Lower lobe of right lung (tissue), 2 donors: Measurements from ENCODE around the gene NADSYN1. TPM values are rescaled to one million over a fixed set of nuclear protein-coding genes. Genes with fewer than 3 reads are reported as not detected.
"Not testable (repeated sequence)": the region's sequence is repeated elsewhere in the genome, so short reads cannot be mapped to it uniquely, and the experiment has no call there.

ENCODE experiments used
- ATAC-seq, 2 donors: fragments of 200-7000 bp; cut with Tn5 transposase; one replicate each; pipeline ENCODE4 v1.9.1; 2020 to 2022; ENCODE audit warnings: mild to moderate bottlenecking in 2 of 2, moderate library complexity in 2 of 2
- DNase-seq: peaks from one replicate; pipeline ENCODE4 v3.0.0-alpha.2; 2020
- H3K27ac ChIP-seq: fragments of 200-600 bp; one replicate; pipeline ENCODE4 v1.8.0; 2022
- H3K27me3 ChIP-seq: fragments of 200-600 bp; one replicate; pipeline ENCODE4 v1.8.0; 2022; ENCODE audit warnings: low read depth
- H3K36me3 ChIP-seq: fragments of 200-600 bp; one replicate; pipeline ENCODE4 v1.8.0; 2022; ENCODE audit warnings: mild to moderate bottlenecking
- H3K4me1 ChIP-seq: fragments of 200-600 bp; one replicate; pipeline ENCODE4 v1.8.0; 2022
- H3K4me3 ChIP-seq: fragments of 200-600 bp; one replicate; pipeline ENCODE4 v1.8.0; 2022; ENCODE audit warnings: mild to moderate bottlenecking
- H3K9me3 ChIP-seq: fragments of 200-600 bp; one replicate; pipeline ENCODE4 v1.8.0; 2022
- intact Hi-C: fragments of 100-400 bp; cut with DNase I; formaldehyde crosslinking; loops from one replicate; pipeline ENCODE4 v1.11.0; 2022
- total RNA-seq: library from RNA; stranded (reverse); fragmentation: NEBNext Ultra II Directional; extraction: Animal tissue kit (Norgen Biotek cat#: 25700); gene quantifications from one replicate; pipeline ENCODE4 v1.2.1, GENCODE V29; 2021
- TF ChIP-seq, protein P1 (sequence below): fragments of 200-600 bp; IDR thresholded peaks from one replicate; pipeline ENCODE4 v1.8.0; 2022; ENCODE audit warnings: antibody characterized with exemption, mild to moderate bottlenecking
- donor health status: DM: no; HTN: yes; CAD: no; lungs with severe emphysema.

NADSYN1 gene
- total RNA-seq, 1 donor from 2014 or later = 95.0 TPM

DNA sequence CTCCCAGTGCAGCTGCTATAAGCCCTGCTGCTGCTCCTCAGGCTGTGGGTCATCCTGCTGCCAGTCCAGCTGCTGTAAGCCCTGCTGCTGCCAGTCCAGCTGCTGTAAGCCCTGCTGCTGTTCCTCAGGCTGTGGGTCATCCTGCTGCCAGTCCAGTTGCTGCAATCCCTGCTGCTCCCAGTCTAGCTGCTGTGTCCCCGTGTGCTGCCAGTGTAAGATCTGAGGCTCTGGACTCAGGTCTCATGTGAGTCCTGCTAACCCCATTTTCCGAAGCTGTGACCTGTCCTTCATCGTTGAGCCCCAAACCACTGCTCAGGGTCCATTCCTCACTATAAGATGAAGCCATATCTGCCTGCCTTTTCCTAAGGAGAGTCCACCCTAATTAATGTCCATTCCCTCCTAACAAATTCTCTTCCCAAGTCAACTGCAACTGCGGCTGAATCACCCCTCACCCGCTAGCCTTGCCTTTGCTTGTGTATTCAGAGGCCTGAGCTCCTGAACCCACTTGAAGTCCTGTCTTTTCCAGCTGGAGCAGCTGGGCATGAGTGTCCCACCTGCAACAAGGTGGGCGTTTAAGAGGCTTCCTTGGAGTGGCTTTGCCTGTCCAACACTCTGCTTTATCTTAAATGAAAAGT lies 74.7 kb downstream of the NADSYN1 start:
- Histone ChIP-seq H3K9me3 (no peaks in the 10 kb centered on the region), H3K27ac (no peak overlapping the region), H3K27me3 (no peaks in the 10 kb centered on the region), H3K4me1 (no peaks in the 10 kb centered on the region), H3K36me3 (no peaks in the 10 kb centered on the region), H3K4me3 (no peak overlapping the region)
- ATAC-seq (no peak), DNase-seq (no peak)
- TF ChIP-seq, protein P1, sequence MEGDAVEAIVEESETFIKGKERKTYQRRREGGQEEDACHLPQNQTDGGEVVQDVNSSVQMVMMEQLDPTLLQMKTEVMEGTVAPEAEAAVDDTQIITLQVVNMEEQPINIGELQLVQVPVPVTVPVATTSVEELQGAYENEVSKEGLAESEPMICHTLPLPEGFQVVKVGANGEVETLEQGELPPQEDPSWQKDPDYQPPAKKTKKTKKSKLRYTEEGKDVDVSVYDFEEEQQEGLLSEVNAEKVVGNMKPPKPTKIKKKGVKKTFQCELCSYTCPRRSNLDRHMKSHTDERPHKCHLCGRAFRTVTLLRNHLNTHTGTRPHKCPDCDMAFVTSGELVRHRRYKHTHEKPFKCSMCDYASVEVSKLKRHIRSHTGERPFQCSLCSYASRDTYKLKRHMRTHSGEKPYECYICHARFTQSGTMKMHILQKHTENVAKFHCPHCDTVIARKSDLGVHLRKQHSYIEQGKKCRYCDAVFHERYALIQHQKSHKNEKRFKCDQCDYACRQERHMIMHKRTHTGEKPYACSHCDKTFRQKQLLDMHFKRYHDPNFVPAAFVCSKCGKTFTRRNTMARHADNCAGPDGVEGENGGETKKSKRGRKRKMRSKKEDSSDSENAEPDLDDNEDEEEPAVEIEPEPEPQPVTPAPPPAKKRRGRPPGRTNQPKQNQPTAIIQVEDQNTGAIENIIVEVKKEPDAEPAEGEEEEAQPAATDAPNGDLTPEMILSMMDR = no peak
- intact Hi-C loops = no loop called here

- intact Hi-C loops = no loop called here
- TF ChIP-seq, protein P1 = no peak
- no peak for ATAC-seq
- no peak overlapping the region for H3K27ac ChIP-seq
- no peaks in the 10 kb centered on the region for H3K9me3 ChIP-seq
- H3K36me3 ChIP-seq = no peaks in the 10 kb centered on the region
- no peaks in the 10 kb centered on the region for H3K27me3 ChIP-seq
- no peak overlapping the region for H3K4me3 ChIP-seq
- no peaks in the 10 kb centered on the region for H3K4me1 ChIP-seq
- no peak for DNase-seq
Observed at GRCh38 chr11:71530602-71531001, 77.6 kb downstream of the NADSYN1 start.

DNA sequence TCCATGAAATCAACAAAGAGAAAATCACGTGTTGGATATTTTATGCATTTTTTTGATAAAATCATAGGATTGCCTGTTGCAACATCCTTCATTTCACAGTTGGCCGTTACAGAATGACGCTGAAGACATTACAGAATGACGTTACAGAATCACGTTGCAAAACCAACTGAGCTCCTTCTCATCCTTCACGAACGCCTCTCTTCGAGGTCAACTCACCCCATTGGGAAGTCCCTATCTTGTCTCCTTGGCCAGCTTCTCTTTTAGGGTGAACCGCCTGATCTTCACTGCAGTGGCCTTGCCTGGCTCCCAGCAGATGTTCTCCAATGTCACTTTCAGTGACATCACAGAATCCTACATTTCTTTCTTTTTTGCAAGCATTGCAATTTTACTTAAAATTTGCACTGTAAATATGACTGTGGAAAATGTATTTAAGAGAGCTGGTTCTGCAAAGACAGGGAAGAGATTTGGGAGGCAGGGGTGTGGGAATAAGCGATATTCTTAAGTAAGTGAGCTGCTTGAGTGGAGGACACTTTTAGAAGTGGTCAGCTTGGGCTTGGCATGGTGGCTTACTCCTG lies 79.1 kb downstream of the NADSYN1 start:
- Histone ChIP-seq H3K4me1 (no peaks in the 10 kb centered on the region), H3K27me3 (no peaks in the 10 kb centered on the region), H3K36me3 (no peaks in the 10 kb centered on the region), H3K27ac (no peak overlapping the region), H3K4me3 (no peak overlapping the region), H3K9me3 (no peaks in the 10 kb centered on the region)
- no peak for DNase-seq
- ATAC-seq = no peak
- intact Hi-C loops = no loop called here
- TF ChIP-seq, protein P1 = no peak

DNA sequence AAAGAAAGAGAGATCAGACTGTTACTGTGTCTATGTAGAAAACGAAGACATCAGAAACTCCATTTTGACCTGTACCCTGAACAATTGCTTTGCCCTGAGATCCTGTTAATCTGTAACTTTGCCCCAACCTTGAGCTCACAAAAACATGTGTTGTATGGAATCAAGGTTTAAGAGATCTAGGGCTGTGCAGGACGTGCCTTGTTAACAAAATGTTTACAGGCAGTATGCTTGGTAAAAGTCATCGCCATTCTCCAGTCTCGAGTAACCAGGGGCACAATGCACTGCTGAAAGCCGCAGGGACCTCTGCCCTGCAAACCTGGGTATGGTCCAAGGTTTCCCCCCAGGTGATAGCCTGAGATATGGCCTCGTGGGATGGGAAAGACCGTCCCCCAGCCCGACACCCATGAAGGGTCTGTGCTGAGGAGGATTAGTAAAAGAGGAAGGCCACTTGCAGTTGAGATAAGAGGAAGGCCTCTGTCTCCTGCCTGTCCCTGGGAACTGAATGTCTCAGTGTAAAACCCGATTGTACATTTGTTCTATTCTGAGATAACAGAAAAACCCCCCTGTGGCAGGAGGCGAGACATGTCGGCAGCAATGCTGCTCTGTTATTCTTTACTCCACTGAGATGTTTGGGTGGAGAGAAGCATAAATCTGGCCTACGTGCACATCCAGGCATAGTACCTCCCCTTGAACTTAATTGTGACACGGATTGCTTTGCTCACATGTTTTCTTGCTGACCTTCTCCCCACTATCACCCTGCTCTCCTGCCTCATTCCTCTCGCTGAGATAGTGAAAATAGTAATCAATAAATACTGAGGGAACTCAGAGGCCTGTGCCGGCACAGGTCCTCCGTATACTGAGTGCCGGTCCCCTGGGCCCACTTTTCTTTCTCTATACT lies 82.0 kb downstream of the NADSYN1 start:
- H3K9me3 ChIP-seq, DNase-seq: not testable (repeated sequence)

GRCh38 chr11:71535825-71536224 lies 82.8 kb downstream of the NADSYN1 start:
- TF ChIP-seq, protein P1 = no peak
- Histone ChIP-seq H3K27me3 (no peaks in the 10 kb centered on the region), H3K36me3 (no peaks in the 10 kb centered on the region), H3K27ac (no peak overlapping the region), H3K4me1 (no peaks in the 10 kb centered on the region), H3K4me3 (no peak overlapping the region), H3K9me3 (no peaks in the 10 kb centered on the region)
- ATAC-seq (no peak), DNase-seq (no peak)
- intact Hi-C loops = no loop called here

More for the DNA sequence above, 82.0 kb downstream of the NADSYN1 start:
- intact Hi-C loops, H3K27me3 ChIP-seq, H3K4me1 ChIP-seq, H3K27ac ChIP-seq, H3K36me3 ChIP-seq, ATAC-seq, H3K4me3 ChIP-seq: not testable (repeated sequence)
